Epidermal melanocyte (primary cell): Measurements from ENCODE around the gene KCNA2.

Source experiments
- DNase-seq: peaks from one replicate; pipeline ENCODE4 v3.0.0; 2011; ENCODE audit warnings: low spot score; ENCODE audit not compliant: insufficient read length

The KCNA2 gene

GRCh38 chr1:110628323-110629105 is 22.4 kb upstream of the KCNA2 start:
- no peak for DNase-seq

GRCh38 chr1:110627764-110628163 is 21.6 kb upstream of the KCNA2 start:
- DNase-seq: no peak

GRCh38 chr1:110626889-110627288 is 20.7 kb upstream of the KCNA2 start:
- DNase-seq: no peak

- DNase-seq: no peak
Observed at GRCh38 chr1:110620686-110621085, 14.5 kb upstream of the KCNA2 start.

GRCh38 chr1:110620250-110620615 is 14.1 kb upstream of the KCNA2 start:
- no peak for DNase-seq

GRCh38 chr1:110619412-110620249 is 13.5 kb upstream of the KCNA2 start:
- peak; percentile 59 for DNase-seq

GRCh38 chr1:110618668-110619067 is 12.5 kb upstream of the KCNA2 start:
- DNase-seq: no peak

- DNase-seq: no peak
Observed at GRCh38 chr1:110617589-110617988, 11.4 kb upstream of the KCNA2 start.

- no peak for DNase-seq
Observed at GRCh38 chr1:110617116-110617515, 11.0 kb upstream of the KCNA2 start.

- DNase-seq: no peak
Observed at GRCh38 chr1:110616587-110616986, 10.4 kb upstream of the KCNA2 start.

GRCh38 chr1:110615548-110616130 is 9.5 kb upstream of the KCNA2 start:
- DNase-seq: peak; percentile 60

GRCh38 chr1:110612060-110612745 is 6.0 kb upstream of the KCNA2 start:
- no peak for DNase-seq

- no peak for DNase-seq
Observed at GRCh38 chr1:110610696-110611286, 4.6 kb upstream of the KCNA2 start.

GRCh38 chr1:110610084-110610483 is 3.9 kb upstream of the KCNA2 start:
- no peak for DNase-seq

GRCh38 chr1:110608247-110608646 is 2.1 kb upstream of the KCNA2 start:
- DNase-seq: no peak

GRCh38 chr1:110607536-110608230 is 1.5 kb upstream of the KCNA2 start:
- no peak for DNase-seq

- DNase-seq: no peak
Observed at GRCh38 chr1:110606657-110607535, 738 bp upstream of the KCNA2 start.

GRCh38 chr1:110605446-110605845 is 712 bp downstream of the KCNA2 start:
- DNase-seq: no peak

- no peak for DNase-seq
Observed at GRCh38 chr1:110604586-110605148, 1.5 kb downstream of the KCNA2 start.
